Mucosa of descending colon (tissue), 3 donors: ENCODE results near the gene NOC2L. TPM values are rescaled to one million over a fixed set of nuclear protein-coding genes. Genes with fewer than 3 reads are reported as not detected.

Experiments
- ATAC-seq: fragments of 200-7000 bp; cut with Tn5 transposase; one replicate; pipeline ENCODE4 v1.9.1; 2020; ENCODE audit warnings: mild to moderate bottlenecking, moderate library complexity
- DNase-seq, 3 donors: peaks; one replicate each; pipeline ENCODE4 v3.0.0-alpha.2; 2020
- H3K36me3 ChIP-seq: fragments of 200-600 bp; one replicate; pipeline ENCODE4 v1.8.0; 2021; ENCODE audit warnings: low read depth, mild to moderate bottlenecking
- H3K4me1 ChIP-seq: fragments of 200-600 bp; one replicate; pipeline ENCODE4 v1.8.0; 2021; ENCODE audit warnings: low read depth, mild to moderate bottlenecking
- H3K4me3 ChIP-seq: fragments of 200-600 bp; one replicate; pipeline ENCODE4 v1.8.0; 2021; ENCODE audit warnings: mild to moderate bottlenecking
- H3K9me3 ChIP-seq: fragments of 200-600 bp; one replicate; pipeline ENCODE4 v1.8.0; 2021; ENCODE audit warnings: mild to moderate bottlenecking
- intact Hi-C, 2 donors: fragments of 100-400 bp; cut with DNase I in 1 of 2; cut with micrococcal nuclease in 1 of 2; formaldehyde crosslinking; loops; one replicate each; pipeline versions ENCODE4 v1.11.0 to v1.11.1; 2022; cut with DNase I, micrococcal nuclease
- total RNA-seq, 3 donors: library from RNA; stranded (reverse); fragmentation: NEBNext Ultra II Directional in 2 of 3; extraction: Animal tissue kit (Norgen Biotek cat#: 25700) in 2 of 3; gene quantifications; one replicate each; pipeline versions ENCODE4 v1.2.1 to v1.2.4, GENCODE V29; 2021 to 2023
- TF ChIP-seq, protein P1 (sequence below): fragments of 200-600 bp; IDR thresholded peaks from one replicate; pipeline ENCODE4 v1.8.0; 2022; ENCODE audit warnings: antibody characterized with exemption, mild to moderate bottlenecking
- donor health status: DM: no; HTN: no; CAD: no; lungs with moderate emphysema.
- donor health status: DM: no; HTN: no; CAD: no.
- donor health status: DM: no; HTN: yes; CAD: no.

Gene NOC2L
- total RNA-seq, 3 donors from 2014 or later: 47.3 to 56.2 (median 54.6) TPM

DNA sequence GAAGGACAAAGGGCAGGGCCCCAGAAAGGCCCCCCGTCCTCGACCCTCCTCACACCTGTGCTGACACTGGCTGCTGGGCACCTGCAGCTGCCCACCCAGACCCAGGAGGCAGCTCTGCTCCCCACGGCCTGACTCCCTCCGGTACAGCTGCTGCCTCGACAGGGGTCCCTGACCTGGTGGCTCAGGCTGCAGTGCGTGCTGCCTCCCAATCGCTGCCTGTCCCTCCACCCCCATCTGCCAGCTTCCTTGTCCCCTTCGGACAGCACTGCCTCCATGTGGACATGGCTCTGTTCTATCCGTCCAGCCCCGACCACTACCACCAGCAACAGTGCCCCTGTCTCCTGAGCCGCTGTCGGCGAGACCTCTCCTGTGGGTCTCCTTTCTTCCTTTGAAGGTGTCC is 4.1 kb downstream of the NOC2L start:
- Histone ChIP-seq H3K4me3 (no peak overlapping the region), H3K36me3 (no peaks in the 10 kb centered on the region), H3K4me1 (peaks cover 12% of the 10 kb centered on the region), H3K9me3 (no peaks in the 10 kb centered on the region)
- TF ChIP-seq, protein P1, sequence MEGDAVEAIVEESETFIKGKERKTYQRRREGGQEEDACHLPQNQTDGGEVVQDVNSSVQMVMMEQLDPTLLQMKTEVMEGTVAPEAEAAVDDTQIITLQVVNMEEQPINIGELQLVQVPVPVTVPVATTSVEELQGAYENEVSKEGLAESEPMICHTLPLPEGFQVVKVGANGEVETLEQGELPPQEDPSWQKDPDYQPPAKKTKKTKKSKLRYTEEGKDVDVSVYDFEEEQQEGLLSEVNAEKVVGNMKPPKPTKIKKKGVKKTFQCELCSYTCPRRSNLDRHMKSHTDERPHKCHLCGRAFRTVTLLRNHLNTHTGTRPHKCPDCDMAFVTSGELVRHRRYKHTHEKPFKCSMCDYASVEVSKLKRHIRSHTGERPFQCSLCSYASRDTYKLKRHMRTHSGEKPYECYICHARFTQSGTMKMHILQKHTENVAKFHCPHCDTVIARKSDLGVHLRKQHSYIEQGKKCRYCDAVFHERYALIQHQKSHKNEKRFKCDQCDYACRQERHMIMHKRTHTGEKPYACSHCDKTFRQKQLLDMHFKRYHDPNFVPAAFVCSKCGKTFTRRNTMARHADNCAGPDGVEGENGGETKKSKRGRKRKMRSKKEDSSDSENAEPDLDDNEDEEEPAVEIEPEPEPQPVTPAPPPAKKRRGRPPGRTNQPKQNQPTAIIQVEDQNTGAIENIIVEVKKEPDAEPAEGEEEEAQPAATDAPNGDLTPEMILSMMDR: no peak
- ATAC-seq (no peak), DNase-seq (no peak)
- intact Hi-C loops: no loop called here

DNA sequence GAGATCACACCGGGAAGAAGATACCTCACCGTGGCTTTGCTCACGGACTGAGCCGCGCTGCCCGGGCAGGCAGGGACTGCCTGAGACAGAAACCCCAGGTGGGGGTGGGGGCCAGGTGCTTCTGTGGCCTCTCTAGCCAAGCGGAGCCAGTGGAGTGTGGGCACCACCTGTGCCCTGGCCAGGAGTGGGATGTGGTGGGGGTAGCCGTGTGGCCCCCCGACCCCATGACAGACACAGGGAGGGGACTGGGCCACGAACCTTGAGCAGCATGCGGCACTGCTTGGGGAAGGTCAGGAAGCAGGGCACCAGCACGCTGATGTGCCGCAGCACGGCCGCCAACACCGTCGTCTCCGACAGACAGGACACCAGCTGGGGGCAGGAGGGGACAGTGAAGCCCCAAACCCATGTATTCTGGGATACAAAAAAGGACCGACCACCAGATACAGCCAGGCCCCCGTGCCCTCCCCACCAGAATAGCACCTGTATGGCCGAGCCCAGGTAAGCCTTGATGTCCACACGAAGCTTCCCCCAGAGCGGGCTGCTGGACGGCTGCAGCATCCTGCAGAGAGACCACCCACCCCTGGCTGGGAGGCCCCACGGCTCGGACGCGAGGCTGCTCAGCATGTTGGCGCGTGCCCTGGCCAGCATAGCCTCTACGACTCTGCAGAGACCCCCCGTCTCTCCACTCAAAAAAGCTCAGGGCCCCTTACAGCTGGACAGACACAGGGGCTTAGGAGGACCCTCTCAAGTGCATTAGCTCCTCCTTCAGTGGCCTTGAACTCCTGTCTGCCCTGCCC is 5.3 kb downstream of the NOC2L start:
- peaks cover 12% of the 10 kb centered on the region for H3K4me1 ChIP-seq
- no peaks in the 10 kb centered on the region for H3K36me3 ChIP-seq
- TF ChIP-seq, protein P1: no peak
- no peak overlapping the region for H3K4me3 ChIP-seq
- no peak for DNase-seq
- ATAC-seq: no peak
- no peaks in the 10 kb centered on the region for H3K9me3 ChIP-seq
- intact Hi-C loops: no loop called here

- no peak for ATAC-seq
- intact Hi-C loops: no loop called here
- Histone ChIP-seq H3K36me3 (peaks cover 4% of the 10 kb centered on the region), H3K4me1 (peaks cover 4% of the 10 kb centered on the region), H3K4me3 (no peak overlapping the region), H3K9me3 (no peaks in the 10 kb centered on the region)
- DNase-seq: no peak
- TF ChIP-seq, protein P1: no peak
Observed at GRCh38 chr1:952603-953002, 6.5 kb downstream of the NOC2L start.

DNA sequence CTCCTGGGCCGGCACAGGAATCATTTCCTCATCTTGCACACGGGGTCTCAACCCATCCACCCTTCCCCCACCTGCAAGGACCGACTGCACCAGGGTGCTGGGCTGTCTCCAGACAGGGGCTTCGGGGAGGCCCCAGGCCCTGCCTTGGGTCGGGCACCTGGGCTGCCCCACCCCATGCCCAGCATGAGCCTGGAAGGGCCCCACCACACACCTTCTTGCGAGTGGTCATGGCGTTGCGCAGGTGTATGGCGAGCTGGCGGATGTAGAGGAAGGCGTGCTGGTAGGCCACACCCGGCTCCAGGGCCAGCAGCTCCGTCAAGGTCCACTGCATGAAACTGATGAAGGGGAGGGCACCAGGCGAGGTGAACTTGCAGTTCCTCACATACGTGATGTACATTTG is 6.9 kb downstream of the NOC2L start:
- intact Hi-C loops: no loop called here
- TF ChIP-seq, protein P1: no peak
- H3K4me1 ChIP-seq: peaks cover under 1% of the 10 kb centered on the region
- no peak for DNase-seq
- peaks cover 5% of the 10 kb centered on the region for H3K36me3 ChIP-seq
- ATAC-seq: no peak
- no peak overlapping the region for H3K4me3 ChIP-seq
- no peaks in the 10 kb centered on the region for H3K9me3 ChIP-seq

DNA sequence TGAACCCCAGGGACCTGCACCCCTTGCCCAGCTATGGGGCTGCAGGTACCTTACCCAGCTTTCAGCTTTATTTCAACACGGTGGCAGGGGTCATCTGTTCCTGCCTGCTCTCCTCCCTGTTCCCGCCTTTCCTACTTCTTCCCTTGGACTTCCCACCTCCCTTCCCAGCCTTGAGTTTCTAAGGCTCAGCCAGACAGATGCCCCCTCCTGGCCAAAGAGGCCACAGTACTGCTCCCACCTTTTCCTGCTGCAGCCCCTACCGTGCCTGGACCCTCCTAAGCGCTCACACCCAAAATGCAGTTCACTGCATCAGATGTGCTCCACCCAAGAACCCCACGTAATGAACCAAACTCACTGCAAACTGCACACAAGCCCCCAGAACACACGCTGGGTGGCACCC is 7.7 kb downstream of the NOC2L start:
- Histone ChIP-seq H3K4me1 (no peaks in the 10 kb centered on the region), H3K36me3 (peaks cover 5% of the 10 kb centered on the region), H3K4me3 (no peak overlapping the region), H3K9me3 (no peaks in the 10 kb centered on the region)
- DNase-seq (no peak), ATAC-seq (no peak)
- intact Hi-C loops: no loop called here
- TF ChIP-seq, protein P1: no peak

GRCh38 chr1:950881-951280 is 8.2 kb downstream of the NOC2L start:
- no peak overlapping the region for H3K4me3 ChIP-seq
- H3K9me3 ChIP-seq: no peaks in the 10 kb centered on the region
- no peak for DNase-seq
- intact Hi-C loops: no loop called here
- no peaks in the 10 kb centered on the region for H3K4me1 ChIP-seq
- TF ChIP-seq, protein P1: no peak
- H3K36me3 ChIP-seq: peaks cover 5% of the 10 kb centered on the region
- ATAC-seq: no peak
